Hematopoietic multipotent progenitor cell treated with erythropoietin and hydrocortisone succinate and interleukin-3 and kit ligand, for 17 days (in vitro differentiated cells): ENCODE data around the gene LOC101059915.
"Not testable (repeated sequence)": the region's sequence is repeated elsewhere in the genome, so short reads cannot be mapped to it uniquely, and the experiment has no call there.

Source experiments
- DNase-seq: peaks from one replicate; pipeline ENCODE4 v3.0.0-alpha.2; 2015; ENCODE audit warnings: low spot score

Gene LOC101059915

GRCh38 chrX:71640002-71640401 is 27.3 kb upstream of the LOC101059915 start:
- no peak for DNase-seq

DNA sequence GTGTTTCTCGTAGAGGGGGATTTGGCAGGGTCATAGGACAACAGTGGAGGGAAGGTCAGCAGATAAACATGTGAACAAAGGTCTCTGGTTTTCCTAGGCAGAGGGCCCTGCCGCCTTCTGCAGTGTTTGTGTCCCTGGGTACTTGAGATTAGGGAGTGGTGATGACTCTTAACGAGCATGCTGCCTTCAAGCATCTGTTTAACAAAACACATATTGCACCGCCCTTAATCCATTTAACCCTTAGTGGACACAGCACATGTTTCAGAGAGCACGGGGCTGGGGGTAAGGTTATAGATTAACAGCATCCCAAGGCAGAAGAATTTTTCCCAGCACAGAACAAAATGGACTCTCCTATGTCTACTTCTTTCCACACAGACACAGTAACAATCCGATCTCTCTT is 22.9 kb upstream of the LOC101059915 start:
- DNase-seq, result not testable (repeated sequence)

GRCh38 chrX:71650333-71650969 is 16.9 kb upstream of the LOC101059915 start:
- peak; percentile 21 for DNase-seq

DNA sequence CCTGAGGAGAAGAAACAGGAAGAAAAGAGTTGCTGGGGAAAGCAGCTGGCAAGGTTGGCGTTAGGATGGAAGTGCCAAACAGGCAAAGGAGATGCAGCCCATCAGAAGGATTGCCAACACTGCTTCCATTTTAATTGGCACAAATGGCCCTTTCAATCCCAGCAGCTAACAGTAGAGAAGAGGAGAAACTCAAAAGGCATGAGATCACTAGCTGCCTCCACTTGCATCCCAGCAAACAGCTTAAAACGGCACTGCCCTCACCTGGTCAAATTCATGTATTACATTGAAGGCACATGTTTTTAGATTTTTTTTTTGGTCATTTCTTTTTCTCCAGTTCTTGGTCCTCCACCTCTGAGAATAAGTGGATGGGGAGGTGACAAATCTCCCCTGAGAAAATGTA is 14.9 kb upstream of the LOC101059915 start:
- DNase-seq, result peak; percentile 69

GRCh38 chrX:71653344-71653743 is 14.0 kb upstream of the LOC101059915 start:
- DNase-seq, result no peak

DNA sequence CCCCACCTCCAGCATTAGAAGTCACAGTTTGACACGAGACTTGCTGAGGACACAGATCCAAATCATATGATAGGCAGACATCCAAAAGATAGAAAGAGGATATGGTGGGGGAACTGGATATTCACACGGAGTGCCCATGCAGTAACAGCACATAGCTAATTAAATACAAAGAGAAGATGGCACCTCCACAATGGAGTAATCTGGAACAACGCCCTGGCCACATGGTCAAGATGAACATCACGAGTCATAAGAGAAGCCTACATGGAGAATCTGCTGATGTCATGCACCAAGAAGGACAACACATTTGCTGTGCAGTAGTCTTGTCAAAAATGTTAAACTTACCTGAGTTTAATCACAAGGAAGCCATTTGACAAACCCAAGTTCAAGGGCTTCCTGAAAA is 10.1 kb upstream of the LOC101059915 start:
- no peak for DNase-seq

DNA sequence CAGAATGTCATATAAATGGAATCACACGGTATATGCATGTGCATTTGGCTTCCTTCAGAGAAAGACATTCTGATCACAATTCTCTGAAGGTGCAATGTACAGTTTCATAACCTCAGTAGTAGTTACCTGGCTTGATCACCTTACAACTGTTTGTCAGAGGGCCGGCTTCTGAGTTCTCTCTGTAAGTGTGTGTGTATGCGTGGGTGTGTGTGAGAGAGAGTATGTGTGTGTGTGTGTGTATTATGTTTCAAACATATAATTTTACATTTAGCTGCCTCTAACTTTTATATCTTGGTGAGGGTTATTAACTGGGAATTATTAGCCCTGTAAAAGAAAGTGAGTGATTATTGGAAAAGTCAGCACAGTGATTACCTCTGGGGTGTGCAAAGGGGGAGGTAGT is 8.0 kb upstream of the LOC101059915 start:
- DNase-seq, result no peak

- DNase-seq, result no peak
Observed at GRCh38 chrX:71659959-71660358, 7.4 kb upstream of the LOC101059915 start.

GRCh38 chrX:71660562-71661416 is 6.6 kb upstream of the LOC101059915 start:
- DNase-seq, result no peak

DNA sequence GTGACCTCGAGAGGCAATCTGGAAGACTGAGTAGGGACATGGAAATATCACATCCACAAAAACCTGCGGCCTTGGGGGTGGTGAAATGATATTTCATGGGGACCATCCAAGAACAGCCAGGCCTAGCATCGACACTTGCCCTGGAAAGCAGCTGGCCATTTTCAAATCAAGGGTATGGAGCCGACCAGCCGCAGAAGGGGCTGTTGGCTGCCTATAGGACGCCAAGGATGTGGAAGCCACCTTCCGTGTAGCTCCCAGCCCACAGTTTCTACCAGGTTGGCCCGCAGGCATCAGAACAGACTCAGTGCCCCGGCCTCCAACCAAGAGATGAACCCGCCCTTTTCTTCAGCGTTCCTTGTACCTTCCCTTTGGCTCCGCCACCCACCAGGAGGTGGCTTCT is 5.4 kb upstream of the LOC101059915 start:
- DNase-seq, result no peak

- not testable (repeated sequence) for DNase-seq
Observed at GRCh38 chrX:71662654-71663053, 4.7 kb upstream of the LOC101059915 start.

DNA sequence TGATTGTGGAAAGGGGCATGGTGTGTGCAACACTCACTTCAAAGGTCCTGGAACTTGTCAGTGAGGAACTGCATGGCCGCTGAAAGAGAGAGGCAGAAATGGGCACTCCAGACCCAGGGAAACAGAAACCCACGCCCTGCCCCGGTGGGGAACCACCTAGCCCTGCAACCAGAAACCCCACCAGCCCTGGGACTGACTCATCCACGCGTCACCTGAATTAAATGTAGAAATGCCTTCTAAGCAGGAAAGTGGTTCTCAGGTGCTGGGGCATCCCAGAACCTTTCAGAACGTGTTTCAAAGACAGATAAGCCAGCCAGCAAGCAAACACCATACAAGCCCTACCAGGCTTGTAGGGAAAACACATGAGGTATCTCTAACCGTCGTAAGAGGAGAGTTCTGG is 4.1 kb upstream of the LOC101059915 start:
- not testable (repeated sequence) for DNase-seq

- peak; percentile 10 for DNase-seq
Observed at GRCh38 chrX:71664202-71664601, 3.1 kb upstream of the LOC101059915 start.

GRCh38 chrX:71664889-71665491 is 2.4 kb upstream of the LOC101059915 start:
- no peak for DNase-seq

DNA sequence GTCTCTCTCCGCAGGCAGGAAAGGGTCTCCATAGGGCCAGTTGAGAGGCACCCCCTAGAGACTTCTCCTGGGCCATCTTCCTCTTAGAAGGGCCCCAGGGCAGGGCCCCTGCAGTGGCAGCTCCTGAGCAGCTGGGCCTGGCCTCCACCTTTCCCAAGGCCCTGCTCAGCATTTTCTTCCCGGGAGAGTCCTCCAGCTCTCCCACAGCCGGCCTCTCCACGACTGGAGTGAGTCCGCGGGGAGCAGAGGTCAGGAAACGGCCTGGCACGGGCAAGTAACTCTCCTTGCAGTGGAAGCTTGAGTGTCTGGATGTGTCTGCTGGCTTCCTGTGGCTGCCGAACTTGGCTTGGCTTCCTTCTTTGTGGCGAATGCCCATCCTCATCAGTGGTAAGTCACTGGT is 1.6 kb upstream of the LOC101059915 start:
- no peak for DNase-seq

DNA sequence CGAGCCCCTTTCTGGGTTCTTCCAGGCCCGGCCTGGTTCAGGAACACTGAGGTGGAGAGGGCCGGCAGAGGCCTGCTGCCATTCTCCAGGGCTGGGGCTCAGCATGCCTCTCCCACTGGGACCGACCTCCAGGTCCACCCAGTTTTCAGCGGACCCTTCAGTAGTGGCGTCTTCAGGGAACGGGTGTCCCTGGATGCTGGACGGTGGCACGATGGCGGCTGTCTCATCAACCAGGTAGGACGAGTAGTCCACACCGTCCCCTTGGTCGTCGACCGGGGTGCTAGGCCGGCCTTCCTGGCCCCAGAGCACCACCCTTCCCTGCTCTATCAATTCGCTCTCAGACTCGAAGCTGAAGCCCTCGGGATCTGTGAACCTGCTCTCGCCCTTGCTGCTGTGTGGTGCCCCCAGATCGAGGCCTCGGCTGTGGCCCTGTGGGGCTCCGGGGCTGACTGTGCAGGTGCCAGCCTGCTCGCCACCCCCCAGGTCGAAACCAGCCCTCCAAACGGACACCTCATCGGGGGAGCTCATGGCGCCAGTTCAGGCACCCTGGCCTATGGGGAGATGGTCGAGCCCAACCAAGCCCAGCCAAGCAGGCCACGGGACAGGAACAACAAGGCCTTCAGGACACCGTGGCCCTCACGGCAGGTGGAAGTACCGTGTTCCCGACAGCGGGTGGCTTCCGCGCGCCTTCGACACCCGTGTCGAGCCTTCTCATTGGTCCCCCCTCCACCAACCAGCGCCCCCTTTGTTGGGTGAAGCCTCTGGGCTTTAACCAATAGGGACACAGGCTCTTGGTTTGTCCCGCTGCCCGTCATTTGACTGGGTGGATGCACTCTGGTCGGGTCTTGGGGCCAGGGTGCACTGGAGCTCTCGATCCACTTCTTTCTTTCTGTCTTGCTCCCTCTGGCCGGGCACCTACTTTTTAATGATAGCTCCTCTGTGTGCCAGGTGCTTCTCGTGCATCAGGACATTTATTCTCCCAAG is 814 bp upstream of the LOC101059915 start:
- DNase-seq, result no peak

DNA sequence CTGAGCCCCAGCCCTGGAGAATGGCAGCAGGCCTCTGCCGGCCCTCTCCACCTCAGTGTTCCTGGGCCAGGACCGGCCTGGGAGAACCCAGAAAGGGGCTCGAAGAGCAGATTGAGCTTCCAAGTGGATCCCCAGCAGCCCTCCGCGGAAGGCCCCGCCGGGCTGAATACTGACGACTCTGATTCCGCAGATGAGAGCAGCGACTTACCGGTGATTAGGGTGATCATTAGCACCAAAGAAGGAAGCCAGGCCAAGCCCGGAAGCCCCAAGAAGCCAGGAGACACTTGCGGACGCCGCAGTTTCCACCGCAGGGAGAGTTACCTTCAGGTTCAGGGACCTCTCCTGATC is 876 bp downstream of the LOC101059915 start:
- no peak for DNase-seq

- DNase-seq, result no peak
Observed at GRCh38 chrX:71669492-71669891, 2.1 kb downstream of the LOC101059915 start.

GRCh38 chrX:71669947-71670346 is 2.6 kb downstream of the LOC101059915 start:
- DNase-seq, result peak; percentile 15

DNA sequence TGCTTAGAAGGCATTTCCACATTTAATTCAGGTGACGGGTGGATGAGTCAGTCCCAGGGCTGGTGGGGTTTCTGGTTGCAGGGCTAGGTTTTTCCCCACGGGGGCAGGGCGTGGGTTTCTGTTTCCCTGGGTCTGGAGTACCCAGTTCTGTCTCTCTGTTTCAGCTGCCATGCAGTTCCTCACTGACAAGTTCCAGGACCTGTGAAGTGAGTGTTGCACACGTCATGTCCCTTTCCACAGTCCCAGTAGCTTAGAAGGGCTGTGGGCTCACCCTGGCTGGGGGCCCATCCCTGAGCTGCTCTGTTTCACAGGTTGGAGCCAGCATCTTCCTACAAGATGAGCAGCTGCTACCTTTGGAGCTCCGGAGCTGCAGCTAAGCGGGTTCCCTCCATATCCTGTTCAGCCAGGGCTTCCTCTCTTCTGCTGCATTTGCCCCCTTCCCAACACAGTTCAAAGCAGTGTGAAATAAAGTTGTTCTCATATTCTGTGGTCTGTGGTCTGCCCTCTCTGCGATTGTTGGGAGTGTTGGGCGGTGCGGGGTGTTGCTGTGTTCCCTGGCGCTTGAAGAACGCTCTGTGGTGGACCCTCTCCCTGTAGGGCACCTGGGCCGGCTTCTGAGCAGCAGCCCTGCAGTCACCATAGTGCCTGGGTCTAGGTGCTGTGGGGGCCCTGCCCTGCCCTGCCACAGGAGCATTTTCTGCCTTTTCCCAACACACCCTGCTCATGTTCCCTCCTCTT is 3.9 kb downstream of the LOC101059915 start:
- DNase-seq, result no peak

- DNase-seq, result no peak
Observed at GRCh38 chrX:71671938-71672337, 4.6 kb downstream of the LOC101059915 start.
